CD4-positive, alpha-beta T cell treated with Interleukin-6 for 4 hours (primary cell): ENCODE data around the gene P2RY11.

Source experiments
- DNase-seq: peaks from one replicate; pipeline ENCODE4 v3.0.0-alpha.2; 2020; ENCODE audit warnings: mixed read lengths

P2RY11 gene

GRCh38 chr19:10141973-10142372 lies 30.5 kb downstream of the P2RY11 start:
- peak; percentile 13 for DNase-seq

DNA sequence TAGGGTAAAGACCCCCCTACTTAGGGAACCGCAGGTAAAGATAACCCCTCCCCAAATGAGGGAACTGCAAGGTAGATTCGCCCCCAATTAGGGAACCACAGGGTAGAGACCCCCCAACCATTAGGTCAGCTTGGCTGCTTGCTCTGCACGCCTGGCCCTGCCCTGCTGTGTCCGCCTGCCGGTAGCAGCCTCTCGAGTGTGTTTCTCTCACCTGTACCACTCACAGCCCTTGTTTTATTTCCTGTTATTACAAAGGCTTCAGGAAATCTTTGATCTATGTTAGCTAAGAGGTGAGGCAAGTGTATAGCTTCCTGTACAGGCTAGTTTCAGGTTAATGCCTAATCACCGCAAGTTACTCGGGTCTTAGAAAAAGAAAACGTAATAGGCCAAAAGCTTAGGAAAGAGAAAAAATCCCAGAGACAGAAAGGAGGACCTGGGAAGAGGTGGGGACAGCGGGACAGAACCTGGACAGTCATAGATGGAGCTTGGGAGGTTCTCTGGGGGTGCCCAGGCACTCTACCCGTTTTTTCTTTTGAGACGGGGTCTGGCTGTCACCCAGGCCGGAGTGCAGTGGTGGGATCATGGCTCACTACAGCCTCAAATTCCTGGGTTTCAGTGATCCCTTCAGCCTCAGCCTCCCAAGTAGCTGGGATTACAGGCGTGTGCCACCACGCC lies 31.3 kb downstream of the P2RY11 start:
- peak; percentile 76 for DNase-seq

DNA sequence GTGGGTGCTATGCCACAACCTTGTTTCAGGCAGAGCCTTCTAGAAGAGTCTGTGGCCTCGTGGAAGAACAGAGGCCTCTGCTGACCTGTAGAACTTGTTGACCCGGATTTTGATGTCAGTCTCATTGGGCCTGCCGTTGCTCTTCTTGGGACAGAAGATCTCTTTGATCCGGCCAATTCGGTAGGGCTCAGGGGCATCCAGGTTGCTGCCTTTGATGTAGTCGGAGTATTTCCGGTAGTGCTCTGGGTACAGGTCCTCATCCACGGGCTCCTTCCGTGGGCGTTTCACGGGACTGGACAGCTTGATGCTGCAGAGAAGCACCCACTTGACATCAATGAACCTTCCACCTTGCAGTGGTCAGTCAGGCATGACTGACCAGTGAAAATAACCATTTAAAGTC lies 32.2 kb downstream of the P2RY11 start:
- peak; percentile 28 for DNase-seq

DNA sequence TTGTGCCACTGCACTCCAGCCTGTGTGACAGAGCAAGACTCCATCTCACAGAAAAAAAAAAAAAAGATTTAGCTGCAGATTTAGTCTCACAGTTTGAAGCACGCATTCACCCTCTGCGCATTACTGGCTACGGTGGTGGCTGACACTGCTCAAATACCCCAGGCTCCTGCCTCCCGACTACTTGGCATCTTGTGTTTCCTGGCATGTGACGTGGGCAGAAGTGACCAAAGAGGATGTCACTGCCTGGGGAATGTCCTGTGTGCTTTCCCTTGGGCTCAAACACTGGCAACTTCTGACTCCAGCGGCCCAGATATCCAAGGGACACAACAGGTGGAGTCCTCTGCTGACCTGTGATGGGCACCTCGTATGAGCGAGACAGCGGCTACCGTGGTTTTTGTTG lies 32.9 kb downstream of the P2RY11 start:
- no peak for DNase-seq

GRCh38 chr19:10145031-10145430 lies 33.5 kb downstream of the P2RY11 start:
- DNase-seq: no peak

- DNase-seq: no peak
Observed at GRCh38 chr19:10146142-10146541, 34.6 kb downstream of the P2RY11 start.

- no peak for DNase-seq
Observed at GRCh38 chr19:10149427-10149826, 37.9 kb downstream of the P2RY11 start.

GRCh38 chr19:10151521-10151920 lies 40.0 kb downstream of the P2RY11 start:
- no peak for DNase-seq

- no peak for DNase-seq
Observed at GRCh38 chr19:10152100-10152499, 40.6 kb downstream of the P2RY11 start.

- no peak for DNase-seq
Observed at GRCh38 chr19:10155839-10156238, 44.3 kb downstream of the P2RY11 start.

- no peak for DNase-seq
Observed at GRCh38 chr19:10158071-10158470, 46.6 kb downstream of the P2RY11 start.

GRCh38 chr19:10158485-10158884 lies 47.0 kb downstream of the P2RY11 start:
- DNase-seq: no peak

- no peak for DNase-seq
Observed at GRCh38 chr19:10159610-10160009, 48.1 kb downstream of the P2RY11 start.

- DNase-seq: no peak
Observed at GRCh38 chr19:10163536-10163935, 52.0 kb downstream of the P2RY11 start.
